Activated T-helper 1 cell treated with anti-CD3 and anti-CD28 coated beads, Interleukin-2, amount 50 U/mL, for 16 hours (primary cell): Measurements from ENCODE around the gene HMGCL.
"Not testable (repeated sequence)": the region's sequence is repeated elsewhere in the genome, so short reads cannot be mapped to it uniquely, and the experiment has no call there.

Experiments used
- DNase-seq, 2 donors: peaks; one replicate each; pipeline ENCODE4 v3.0.0-alpha.2; 2020; ENCODE audit warnings: low read depth in 1 of 2, low spot score in 1 of 2

The HMGCL gene

DNA sequence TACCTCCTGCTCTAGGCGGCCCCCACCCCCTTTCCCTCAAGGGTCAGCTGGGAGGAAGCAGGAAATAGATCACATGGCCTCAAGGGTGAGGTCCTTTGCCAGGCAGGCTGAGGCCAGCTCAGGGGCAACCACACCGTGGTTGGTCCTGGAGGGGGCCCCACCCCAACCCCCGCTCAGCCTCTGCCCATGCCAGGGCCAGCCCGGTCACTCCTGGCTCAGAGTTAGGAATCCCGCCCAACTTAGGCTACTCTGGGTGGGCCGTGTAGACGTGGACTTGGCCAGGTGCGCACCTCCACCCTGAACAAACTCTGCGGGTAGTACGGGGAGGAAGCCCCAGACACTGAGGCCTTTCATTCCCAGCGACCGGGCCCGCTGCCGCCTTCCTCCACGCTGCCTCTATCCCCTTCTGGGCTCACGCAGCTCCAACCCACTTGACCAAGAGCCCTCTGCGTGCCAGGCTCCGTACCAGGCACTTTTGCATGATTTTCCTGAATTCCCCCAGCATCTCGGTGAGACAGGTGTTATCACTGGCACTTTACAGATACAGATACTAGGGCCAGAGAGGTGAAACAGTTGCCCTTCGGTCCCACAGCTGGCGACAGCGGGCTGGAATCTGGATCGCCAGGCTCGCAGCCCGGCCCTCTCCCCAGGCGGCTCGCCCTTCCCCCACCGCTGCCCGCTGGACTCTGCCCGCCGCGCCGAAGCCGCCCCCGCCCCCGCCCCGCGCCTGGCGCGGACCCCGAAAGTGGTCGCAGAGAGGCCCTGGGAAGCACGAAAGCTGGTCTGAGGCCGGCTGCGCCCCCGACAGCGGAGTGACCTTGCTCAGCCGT lies 25.4 kb downstream of the HMGCL start:
- no peak for DNase-seq

DNA sequence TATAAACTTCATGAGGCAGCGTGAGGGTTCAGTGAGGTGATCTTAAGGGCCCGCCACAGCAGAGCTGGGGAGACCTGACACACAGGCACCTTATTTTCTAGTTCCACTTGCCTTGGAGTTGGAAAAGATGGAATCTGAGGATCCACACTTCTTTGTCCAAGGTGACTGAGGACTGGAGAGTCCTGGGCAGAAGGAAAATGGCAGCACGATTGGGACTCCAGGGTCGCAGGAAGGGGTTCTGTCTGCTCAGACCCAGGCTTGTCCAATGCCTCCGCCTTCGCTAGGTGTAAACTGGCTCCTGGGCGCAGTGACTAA lies 26.0 kb downstream of the HMGCL start:
- no peak for DNase-seq

DNA sequence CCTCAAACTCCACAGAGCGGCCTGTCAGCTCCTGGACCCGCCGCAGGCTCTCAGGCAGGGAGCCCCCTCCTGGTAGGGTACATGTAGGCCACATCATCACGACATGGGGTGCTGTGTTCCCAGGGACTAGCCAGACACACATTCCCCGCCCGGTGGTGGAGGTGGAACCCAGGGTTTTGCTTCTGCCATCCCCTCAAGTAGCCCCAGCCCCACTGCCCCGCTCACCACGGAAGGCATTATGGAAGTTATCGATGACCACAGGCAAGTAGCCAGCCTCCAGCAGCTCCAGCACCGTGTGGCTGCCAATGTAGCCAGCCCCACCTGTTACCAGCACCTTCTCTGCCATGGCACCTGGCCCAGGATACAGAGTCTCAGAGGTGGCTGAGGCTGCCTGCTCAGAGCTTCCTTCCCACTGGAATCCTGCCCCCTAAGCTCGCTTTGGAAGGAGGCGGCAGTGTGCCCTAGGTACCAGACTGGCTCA lies 26.5 kb downstream of the HMGCL start:
- DNase-seq = no peak

DNA sequence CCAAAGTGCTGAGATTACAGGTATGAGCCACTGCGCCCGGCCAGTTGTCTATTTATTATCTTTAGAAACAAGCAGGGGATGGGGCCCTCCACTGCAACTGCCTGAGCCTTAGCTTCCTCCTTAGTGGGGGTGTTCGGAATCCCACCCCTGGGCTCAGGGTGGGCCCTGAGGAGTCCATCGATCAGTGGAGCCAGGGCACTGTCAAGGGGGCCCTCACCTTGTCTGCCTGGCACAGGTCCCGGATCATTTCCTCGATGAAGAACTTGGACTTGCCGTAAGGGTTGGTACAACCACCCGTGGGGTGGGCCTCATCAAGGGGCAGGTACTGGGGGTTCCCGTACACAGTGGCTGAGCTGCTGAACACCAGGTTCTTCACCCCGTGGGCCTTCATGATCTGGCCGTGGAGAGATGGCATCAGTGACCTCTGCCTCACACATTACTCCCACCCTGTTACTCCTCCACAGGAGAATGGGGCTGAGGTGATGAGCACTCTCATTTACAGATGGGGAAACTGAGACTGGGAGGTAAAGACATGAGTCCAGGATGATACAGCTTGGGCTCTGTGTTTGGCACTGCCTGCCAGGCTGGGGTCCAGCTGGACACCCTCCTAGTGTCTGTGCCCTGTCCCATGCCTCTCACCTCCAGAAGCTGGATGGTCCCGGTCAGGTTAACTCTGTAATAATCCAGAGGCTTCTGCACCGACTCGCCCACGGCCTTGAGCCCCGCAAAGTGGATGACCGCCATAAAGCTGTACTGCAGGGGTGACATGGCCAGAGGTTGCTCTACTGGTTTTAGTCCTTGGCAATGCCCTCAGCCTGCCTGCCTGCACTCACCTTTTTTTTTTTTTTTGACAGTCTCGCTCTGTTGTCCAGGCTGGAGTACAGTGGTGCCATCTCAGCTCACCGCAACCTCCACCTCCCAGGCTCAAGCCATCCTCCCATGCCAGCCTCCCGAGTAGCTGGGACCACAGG lies 27.5 kb downstream of the HMGCL start:
- DNase-seq = no peak

DNA sequence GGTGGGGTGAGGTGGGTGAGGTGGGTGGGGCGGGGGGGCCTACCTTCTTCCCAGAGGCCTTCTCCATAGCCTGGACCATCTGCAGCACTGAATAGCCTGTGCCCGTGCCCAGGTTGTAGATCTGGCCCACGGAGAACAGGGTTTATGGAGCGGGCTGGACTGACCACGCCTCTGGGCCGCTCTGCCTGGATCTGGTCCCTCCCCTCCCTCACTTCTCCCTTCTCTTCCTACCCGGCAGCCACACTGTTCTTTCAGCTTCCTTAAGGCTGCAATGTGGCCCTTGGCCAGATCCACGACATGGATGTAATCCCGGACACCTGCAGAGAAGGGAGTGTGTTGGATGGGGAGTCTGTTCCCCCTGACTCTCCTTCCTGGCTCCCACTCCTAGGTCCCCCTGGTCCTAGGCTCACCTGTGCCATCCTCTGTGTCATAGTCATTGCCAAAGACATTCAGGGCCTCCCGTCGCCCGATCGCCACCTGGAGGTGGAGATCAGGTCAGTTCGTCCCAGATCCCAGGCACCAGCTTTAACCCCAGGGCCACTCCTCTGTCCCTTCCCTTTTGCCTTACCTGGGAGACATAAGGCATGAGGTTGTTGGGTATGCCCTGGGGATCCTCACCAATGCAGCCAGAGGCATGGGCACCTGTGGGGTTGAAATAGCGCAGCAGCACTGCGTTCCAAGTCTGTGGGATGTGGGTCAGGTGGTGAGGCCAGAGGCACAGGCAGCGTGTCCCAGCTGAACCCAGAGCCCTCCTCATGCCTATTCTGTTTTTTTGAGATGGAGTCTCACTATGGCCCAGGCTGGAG lies 28.6 kb downstream of the HMGCL start:
- no peak for DNase-seq

DNA sequence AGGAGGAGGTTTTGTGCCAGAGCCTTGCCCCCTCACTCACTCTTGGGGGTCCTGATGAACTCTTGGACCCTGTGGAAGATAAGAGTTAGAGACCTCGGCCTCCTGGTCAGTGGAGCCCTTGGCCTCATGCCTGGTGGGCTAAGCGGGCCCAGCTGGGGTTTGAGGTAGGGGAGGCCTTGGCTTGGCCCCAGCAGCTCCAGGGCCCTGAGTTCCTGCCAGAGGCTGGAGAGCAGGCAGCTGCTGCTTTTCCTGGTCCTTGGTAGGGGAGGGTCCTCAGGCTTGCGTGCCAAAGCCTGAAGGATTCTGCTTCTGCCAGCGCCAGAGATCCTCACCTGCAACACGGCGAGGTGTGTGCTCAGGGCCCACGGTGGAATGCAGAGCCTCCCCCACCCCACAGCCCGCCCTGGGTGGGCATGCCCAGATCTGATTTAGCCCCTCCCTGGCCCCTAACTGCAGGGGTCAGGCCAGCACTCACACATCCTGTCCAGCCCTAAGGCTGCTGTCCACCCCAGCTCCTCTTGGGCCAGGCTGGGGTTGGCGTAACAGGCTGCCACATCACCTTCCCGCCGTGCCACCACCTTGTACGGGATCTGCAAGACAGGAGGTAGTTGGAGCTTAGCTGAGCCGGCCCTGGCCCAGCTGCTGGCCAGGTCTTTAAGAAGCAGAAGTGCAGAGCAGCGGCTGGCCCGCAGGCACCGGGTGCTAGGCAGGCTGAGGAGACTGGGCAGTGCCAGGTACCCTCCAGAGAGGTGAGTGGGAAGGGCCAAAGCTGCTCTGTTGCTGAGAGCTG lies 29.4 kb downstream of the HMGCL start:
- no peak for DNase-seq

DNA sequence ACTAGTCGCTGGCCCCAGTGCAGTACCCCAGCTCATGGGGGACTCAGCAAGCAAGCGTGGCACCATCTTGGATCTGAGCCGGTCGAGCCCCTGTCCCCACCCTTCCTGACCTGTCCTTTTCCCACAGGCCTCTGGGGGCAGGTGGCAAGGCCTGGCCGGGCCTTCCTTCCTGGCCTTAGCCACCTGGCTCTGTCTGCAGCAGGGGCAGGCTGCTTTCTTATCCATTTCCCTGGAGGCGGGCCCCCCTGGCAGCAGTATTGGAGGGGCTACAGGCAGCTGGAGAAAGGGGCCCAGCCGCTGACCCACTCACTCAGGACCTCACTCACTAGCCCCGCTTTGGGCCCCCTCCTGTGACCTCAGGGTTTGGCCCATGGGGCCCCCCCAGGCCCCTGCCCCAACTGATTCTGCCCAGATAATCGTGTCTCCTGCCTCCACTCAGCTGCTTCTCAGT lies 30.5 kb downstream of the HMGCL start:
- not testable (repeated sequence) for DNase-seq

DNA sequence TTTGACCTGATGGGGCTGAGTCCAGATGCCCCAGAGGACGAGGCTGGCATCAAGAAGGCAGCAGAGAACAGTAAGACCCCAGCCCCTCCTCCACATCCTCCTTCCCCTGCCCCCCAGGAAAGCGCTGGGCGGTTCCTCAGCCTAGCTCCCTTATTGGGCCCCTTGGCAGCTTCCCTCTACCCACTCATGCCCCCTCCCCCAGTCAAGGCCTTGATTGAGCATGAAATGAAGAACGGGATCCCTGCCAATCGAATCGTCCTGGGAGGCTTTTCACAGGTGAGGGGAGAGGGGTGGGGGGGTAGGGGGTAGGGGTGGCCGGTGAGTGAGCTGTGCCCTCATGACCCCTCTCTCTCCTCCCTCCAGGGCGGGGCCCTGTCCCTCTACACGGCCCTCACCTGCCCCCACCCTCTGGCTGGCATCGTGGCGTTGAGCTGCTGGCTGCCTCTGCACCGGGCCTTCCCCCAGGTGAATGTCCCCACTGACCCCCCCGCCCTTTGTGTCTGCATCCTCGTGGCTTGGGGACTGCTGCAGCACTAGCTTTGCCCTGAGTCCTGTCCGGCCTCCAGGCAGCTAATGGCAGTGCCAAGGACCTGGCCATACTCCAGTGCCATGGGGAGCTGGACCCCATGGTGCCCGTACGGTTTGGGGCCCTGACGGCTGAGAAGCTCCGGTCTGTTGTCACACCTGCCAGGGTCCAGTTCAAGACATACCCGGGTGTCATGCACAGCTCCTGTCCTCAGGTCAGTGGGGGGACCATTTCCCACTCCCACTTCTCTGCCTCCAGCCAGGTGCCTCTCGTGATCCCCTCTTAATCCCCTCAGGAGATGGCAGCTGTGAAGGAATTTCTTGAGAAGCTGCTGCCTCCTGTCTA lies 31.1 kb downstream of the HMGCL start:
- DNase-seq = no peak

DNA sequence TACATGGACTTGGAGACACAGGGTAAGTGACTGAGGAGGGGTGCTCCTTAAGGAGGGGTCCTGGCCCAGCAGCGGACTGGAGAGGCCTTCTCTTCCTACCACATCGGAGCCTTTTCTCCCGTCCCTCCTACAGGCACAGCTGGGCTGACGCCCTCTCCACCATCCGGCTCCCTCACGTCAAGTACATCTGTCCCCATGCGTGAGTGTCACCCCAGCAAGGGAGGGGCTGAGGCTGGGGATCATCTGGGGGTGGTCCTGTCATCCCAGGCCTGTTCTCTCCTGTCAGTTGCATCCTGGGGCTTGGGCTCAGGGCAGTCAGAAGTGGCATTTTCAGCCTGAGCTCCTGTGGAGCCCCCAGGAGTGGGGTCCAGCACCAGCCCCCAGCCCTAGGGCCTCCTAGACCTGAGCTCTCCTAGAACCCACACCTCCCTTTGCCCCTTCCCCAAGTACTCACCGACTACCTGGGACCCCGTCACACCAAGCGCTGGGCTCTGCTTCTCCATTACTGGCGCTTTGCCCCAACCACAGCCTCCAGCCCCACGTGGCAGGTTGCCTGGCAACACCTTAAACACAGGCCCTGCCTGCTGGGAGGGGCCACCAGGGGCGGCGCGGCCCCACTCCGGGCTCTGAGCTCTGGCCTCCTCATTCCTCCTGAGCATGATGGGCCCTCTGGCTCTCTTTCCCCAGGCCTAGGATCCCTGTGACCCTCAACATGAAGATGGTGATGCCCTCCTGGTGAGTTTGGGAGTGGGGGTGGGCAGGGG lies 32.0 kb downstream of the HMGCL start:
- no peak for DNase-seq

DNA sequence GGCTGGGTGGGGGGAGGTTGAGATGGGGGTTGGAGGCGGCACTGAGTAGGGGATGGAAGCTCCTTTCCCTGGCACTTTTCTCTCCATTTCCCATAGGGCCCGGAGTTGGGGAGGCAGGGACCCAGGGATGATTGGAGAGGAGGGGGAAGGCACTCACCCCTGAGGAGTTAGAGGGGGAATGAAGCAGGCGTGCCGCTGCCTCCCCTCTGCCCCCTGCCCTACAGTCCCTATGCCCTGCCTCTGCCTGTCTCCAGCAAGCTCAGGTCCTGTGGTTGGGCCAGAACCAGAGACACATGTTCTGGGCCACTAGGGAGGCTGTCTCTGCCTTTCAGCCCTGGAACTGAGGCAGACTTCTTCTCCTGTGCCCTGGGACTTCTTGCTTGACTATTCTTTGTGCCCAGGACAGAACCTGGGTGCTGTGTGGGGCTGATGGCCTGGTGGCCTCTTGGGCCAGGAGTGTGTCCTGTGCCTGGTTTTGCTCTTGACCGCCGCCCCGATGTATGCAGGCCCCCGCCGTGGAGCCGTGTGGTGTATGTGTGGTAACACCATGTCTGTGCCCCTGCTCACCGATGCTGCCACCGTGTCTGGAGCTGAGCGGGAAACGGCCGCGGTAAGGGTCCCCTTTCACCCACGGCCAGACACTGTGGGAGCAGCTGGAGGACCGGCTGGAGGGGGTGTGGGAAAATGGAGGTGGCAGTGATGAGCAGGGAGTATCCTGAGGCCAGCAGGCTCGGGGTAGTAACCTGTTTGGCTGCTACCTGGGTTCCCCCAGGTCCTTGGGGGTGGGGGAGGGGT lies 32.9 kb downstream of the HMGCL start:
- DNase-seq = no peak

DNA sequence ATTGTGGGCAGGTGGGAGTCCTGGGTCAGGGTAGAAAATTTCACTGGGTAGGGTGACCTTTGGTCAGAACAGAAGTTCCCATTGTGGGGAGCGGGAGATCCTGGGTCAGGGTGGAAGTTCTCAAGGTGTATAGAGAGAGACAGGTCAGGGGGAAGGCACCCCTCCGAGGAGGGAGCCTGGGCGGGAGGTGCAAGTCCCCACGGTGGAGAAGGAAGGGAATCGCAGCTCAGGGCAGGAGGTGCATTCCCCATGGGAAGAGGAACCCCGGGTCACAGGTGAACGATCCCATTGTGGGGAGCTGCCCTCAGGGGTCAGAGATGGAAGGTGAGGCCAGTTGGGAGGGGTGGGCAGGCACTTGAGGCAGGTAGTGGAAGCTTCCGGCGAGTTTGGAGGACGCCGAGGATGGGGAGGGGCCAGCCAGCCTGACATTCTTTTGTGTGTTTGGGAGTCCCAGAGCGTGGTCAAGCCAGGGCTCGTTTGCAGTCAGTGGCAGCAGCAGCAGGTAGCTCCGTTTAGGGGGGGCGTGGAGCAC lies 33.6 kb downstream of the HMGCL start:
- no peak for DNase-seq

DNA sequence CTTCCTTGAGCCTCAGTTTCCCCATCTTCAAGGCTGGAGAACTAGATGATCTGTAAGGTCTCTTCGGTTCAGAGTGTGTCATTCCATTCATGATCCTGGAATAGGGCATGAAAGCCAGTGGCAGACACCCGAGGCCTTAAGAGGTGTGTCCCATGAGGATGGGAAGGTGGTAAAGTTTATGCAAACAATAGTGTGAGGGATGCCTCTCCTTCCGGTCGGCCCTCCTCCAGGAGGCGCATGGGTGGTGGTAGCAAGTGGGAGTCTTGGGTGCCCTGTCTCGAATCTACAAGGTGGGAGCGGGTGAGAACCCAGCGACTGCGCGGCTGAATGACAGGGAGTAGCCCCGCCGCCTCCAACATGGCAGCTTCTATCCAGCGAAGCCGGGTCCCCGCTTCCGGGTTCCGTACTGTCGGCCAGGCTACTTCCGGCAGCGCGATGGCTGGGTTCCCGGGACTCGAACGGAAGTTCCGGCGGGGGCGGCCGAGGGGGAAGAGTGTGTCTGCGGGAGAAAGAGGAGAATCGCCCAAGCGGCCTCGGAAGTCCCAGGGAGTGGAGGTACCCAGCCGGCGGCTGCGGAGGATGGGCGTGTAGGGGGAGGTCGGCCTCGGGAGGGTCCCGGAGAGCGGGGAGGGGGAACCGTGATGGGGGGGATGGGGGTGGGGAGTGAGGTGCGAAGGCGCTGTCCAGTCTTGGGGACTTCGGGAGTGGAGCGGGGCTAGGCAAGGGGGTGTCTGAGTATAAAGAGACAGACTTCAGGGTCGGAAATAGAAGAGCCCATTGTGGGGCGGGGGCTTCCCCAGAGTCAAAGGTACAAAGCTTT lies 34.3 kb downstream of the HMGCL start, which contains the start of gene LYPLA2:
Gene LYPLA2, plus strand, starts transcription at position 450 of the 820 bp plus-strand sequence. CDS start 1,538 bp downstream, outside the sequence.
- peak; percentile 75 for DNase-seq

DNA sequence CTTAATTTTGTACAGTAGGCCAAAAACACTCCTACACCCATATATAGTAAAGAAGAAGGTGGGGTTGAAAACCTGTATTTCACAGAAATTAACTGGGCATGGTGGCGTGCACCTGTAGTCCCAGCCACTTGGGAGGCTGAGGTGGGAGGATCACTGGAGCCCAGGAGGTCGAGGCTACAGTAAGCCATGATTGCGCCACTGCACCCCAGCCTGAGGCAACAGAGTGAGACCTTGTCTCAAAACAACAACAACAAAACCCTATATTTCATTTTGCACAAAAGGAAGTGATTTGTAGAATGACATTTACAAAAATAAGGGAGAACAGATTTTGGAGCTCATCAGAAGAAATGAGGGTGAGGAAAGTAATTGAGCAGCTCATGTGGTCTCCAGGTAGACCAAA lies 36.5 kb downstream of the HMGCL start:
- DNase-seq = no peak

DNA sequence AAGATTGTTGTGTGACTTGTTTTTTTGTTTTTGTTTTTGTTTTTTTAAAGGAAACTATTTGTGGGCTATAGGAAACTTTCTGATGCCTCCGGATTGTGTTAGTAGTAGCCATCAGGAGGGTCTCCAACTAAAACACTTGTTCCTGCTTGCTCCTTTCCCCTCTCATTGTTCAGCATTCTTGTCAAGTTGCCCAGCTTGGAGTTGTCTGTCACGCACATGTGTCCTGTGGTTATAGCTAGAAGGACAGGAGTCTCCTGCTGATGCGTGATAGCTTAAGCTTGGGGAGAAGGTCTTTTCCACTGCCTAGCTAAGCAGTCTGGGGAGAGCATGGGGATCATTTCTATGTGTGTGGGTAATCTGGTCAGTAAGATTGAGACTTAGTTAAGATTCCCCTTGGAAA lies 37.5 kb downstream of the HMGCL start:
- DNase-seq = no peak

DNA sequence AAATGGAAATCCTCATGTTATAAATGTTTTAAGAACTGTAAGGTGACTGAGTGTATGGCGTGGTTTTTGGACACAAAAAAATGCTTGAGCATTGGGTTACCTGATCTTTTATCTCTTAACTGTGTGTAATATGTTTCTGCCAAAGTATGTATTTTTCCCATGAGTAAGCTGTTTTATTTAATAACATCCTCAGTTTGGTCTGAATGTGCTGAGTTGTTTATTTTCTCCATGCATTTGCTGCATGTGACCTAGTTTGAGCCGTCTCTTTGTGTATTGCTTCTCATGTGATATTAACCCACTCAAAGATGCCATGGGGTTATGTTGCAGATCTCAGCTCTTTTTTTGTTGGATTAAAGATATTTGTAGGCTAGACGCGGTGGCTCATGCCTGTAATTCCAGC lies 40.4 kb downstream of the HMGCL start:
- no peak for DNase-seq

DNA sequence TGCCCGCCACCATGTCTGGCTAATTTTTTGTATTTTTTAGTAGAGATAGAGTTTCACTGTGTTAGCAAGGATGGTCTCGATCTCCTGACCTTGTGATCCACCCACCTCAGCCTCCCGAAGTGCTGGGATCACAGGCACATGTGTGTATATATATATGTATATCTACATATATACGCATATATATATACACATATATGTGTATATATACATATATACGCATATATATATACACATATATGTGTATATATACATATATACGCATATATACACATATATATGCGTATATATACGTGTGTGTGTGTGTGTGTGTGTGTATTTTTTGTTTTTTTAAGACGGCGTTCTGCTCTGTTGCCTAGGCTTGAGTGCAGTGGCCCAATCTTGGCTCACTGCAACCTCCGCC lies 42.1 kb downstream of the HMGCL start:
- not testable (repeated sequence) for DNase-seq
